Activated CD8-positive, alpha-beta memory T cell treated with anti-CD3 and anti-CD28 coated beads for 24 hours (primary cell): ENCODE data around the gene FAM193A.
"Not testable (repeated sequence)": the region's sequence is repeated elsewhere in the genome, so short reads cannot be mapped to it uniquely, and the experiment has no call there.

Source experiments
- DNase-seq: peaks from one replicate; pipeline ENCODE4 v3.0.0-alpha.2; 2020

The FAM193A gene

GRCh38 chr4:2732526-2732925, 196.1 kb downstream of the FAM193A start:
- no peak for DNase-seq

DNA sequence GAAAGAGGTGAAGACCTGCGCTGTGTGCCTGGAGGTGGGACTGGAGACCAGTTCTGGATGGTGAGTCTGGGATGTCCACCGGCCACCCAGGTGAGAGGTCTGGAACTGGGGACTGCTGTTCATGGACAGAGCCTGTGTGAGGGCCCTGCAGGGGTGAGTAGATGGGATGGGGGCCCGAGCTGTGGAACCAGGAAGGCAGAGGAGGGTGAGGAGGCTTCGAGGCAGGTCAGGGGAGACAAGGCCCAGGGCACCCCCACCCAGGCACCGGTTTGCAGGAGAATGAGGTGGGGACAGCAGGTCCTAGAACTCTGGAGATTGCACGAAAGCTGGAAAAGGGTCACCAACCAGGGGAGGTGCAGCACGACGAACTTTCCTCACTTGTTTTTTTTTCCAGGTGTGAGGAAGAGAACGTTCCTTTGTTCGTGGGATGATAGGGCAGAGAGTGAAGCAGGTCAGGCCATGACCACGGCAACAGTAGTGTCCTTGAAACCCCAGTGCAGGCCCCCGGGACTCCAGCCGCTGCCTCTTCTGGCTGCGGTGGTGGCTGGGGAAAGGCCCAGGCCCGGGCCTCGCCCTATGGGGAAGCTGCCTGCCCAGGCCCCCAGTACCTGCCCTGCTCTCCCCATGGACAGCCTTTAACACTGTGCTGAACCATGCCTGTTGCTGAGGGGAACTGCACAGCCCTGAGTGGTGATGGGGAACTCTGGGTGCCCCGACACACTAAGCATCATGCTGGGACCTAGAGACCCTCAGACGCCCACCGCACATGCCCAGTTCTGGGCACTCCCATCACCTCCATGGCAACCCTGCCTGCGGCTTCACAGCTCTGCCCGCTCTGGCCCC, 196.8 kb downstream of the FAM193A start:
- DNase-seq: no peak

- no peak for DNase-seq
Observed at GRCh38 chr4:2733844-2734574, 197.6 kb downstream of the FAM193A start.

DNA sequence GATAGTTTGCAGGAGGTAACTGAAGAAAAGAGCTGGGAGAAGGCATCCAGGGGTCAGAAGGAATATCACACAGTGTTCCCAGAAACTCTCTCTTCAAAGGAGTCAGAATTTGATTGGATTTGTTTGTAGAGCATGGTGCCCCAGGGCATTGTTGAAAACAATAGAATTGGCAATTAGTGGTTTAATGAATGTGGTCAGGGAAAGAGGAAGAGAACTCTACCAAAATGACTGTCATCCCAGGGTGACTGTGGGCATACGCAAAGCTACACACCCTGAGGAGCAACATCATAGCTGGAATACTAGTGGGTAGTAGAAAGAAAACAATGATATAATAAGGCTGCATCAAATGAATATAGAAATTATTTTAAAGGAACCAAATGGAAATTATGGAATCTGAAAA, 198.2 kb downstream of the FAM193A start:
- no peak for DNase-seq

DNA sequence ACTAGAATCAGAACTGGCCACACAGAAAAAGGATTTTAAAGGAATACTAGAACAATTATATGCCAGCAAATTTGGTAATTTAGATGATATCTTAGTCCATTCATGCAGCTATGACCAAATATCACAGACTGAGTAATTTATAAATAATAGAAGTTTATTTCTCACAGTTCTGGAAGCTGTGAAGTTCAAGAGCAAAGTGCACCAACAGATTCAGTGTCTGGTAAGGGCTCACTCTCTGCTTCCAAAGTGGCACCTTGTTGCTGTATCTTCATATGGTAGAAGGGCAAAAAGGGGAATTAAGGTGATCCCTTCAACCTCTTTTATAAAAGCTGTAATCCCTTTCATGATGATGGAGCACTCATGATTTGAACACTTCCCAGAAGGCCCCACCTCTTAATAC, 199.4 kb downstream of the FAM193A start:
- no peak for DNase-seq

DNA sequence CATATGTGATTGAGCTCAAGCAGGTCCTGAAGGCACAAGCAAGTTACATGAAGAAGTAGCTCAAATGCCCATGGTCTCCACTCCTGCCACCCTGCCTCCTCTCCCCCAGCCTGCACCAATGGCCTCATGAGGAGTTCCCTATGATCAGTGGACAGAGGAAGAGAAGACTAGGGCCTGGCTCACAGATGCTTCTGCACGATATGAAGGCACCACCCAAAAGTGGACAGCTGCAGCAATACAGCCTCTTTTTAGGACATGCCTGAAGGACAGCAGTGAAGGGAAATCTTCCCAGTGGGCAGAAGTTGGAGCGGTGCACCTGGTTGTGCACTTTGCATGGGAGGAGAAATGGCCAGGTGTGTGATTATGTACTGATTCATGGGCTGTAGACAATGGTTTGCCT, 201.8 kb downstream of the FAM193A start:
- not testable (repeated sequence) for DNase-seq

GRCh38 chr4:2741626-2742025, 205.2 kb downstream of the FAM193A start:
- DNase-seq: no peak

DNA sequence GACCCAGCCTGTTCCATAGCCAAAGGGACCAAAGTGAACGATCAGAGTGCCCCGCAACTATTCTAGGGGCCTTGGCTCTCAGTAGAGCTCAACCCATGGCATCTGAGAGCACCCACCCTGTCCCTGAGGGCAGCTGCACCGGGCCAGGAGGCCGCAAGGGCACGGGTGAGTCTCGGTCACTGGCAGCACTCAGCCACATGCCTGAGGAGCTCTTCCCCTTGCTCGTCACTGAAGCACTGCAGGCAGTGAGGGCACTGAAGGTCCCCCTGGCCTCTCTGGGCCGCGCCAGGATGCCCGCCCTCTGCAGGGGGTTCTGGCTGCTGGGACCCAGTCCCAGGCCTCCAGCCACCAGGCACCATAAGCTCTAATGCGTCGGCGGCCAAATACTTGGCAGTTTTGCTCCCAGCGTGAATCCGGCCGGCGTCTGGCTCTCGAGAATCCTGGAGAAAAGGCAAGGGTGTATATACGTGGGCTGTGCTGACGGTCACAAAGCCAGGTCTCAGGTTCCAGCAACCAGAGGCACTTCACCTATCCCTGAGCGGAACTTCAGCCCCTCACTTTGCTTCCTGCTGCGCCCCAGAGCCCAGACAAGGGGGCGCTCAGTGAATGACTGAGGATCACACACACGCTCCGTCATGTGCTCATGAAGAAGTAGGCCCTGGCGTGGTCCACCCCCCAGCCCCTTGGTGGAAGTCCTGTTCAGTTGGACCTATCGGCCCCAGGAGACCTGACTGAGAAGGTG, 205.8 kb downstream of the FAM193A start:
- no peak for DNase-seq

GRCh38 chr4:2742823-2743517, 206.5 kb downstream of the FAM193A start:
- no peak for DNase-seq

DNA sequence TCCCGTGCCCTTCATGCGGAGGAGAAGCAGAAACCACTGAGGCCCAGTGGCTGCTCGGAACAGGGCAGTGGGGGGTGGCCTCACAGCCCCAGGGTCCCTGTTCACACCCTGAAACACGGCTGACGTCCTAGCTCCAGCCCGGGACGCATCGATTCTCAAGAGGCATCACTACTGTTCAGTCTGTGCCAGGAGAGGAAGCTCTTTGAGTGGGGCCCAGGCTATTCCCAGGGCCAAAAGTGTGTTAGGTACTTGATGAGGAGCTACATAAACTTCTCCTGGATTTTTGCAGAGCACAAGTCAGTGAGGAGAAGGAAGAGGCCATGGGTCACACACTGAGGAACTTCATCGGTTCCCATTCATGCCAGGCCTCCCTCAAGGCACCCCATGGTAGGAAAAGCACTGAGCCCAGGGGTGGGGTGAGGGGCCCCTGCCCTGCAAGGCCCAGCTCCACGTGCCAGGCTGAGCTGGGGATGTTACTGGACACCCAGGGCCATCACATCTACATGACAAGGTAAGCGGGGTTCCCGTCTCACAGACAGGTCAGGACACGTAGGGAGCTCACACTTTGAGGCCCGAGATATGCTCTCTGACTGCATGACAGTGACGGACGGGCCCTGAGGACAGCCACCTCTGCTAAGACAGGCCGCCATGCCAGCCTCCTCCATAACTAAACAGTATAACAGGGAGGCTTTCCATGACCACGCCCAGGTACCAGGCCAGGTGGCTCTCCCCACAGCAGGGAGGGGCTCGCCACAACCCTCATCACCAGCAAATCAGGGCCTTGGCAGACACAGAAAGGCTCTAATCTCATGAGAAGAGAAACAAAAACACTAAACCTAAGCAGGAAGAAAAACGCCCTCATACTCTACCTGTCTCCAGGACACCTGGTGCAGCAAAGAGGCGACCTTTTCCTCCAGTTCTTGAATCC, 207.3 kb downstream of the FAM193A start:
- DNase-seq: no peak

DNA sequence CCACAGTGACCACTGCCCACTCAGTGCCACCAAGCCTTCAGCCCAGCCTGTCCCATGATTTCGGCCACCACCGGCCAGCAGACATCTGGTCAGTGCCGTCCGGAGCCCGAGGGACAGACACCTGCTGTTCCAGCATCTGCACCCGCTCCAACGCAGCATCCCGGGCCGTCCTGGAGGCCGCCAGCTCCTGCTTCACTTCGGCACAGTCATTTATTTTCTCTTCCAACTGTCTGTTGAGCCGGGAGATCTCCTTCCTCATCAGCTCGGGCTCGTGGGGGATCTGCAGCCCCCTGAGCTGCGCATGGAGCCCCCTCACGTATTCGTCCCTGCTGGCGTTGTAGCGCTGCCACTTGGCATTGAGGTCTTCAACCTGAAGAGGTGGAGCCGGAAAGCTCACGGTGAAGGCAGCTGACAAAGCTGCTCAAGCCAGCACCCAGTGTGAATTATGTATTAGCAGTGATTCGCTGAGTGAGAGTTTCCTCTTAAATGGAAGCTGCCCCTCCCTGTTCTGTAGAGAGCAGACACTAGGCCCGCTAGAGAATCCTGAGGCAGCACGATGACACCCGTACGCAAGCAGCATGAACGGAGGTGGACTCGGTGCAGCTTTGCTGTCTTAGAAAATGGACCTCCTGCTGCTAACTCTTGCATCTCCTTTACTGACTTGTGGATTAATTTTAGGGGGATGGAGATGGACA, 208.3 kb downstream of the FAM193A start:
- DNase-seq: no peak

- DNase-seq: no peak
Observed at GRCh38 chr4:2745516-2745915, 209.1 kb downstream of the FAM193A start.

- DNase-seq: peak; percentile 93
Observed at GRCh38 chr4:2745981-2746806, 209.7 kb downstream of the FAM193A start.

DNA sequence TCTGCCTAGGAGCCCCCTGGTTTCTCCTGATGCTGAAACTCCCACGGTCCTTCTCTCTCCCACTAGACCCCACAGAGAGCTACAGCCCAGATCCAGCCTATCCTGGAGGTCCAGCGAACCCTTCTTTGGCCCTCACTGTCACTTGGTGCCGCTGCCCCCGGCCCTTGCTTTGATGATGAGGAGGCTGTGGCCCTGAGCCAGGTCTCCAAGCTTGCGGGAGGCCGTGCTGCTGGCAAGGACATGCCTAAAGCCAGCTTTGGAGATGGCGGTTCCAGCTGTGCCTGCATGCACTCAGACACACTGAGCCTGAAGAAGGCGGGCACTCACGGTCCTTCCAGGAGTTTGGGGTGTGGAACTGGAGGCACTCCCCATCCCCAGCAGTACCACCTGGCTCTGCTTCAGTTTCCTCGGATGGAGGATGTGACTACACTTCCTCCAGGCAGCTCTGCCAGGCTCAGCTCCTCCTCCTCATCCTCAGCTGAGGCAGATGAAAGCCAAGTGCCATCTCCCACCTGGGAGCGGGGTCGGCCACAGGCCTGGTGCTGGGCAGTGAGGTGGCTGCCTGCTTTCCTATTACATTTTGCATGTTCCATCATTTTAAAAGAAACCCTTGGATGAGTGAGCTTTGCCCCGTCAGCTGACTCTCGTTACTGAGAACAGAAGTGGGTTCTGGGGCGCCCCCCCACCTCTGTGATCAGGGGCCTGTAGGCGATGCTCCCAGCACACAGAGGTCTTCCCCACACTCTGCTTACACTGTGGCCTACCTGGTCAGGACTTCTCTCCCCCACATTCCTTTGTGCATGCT, 210.6 kb downstream of the FAM193A start:
- DNase-seq: no peak

GRCh38 chr4:2750719-2751605, 214.5 kb downstream of the FAM193A start:
- DNase-seq: no peak

DNA sequence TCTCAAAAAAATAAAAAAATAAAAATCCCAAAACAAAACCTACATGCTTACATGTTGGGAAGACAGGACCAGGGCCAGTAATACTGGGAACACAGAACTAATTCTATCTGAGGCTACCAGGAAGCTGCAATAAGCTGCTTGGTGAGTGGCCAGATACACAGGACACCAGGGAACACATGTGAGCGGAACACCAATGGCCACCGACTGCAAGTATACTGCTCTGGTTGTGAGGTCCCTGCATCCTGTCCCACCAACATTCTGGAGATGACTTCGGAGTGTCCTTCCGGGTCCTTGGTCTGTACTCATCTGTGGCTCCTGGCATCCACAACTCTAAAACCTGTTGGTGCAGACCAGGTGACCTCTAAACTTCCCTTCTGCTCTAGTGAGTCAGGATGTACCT, 217.0 kb downstream of the FAM193A start:
- no peak for DNase-seq

- DNase-seq: no peak
Observed at GRCh38 chr4:2754848-2755819, 218.7 kb downstream of the FAM193A start.
